SK-N-SH (cell line): ENCODE measurements around the gene VPS52. TPM values are rescaled to one million over a fixed set of nuclear protein-coding genes. Genes with fewer than 3 reads are reported as not detected.
A peak's percentile ranks its signal among the peaks of the same experiment; 100 is the strongest.

Experiments used
- CTCF ChIA-PET: fragments of 300-600, 350-600 bp; formaldehyde crosslinking; extraction: SDS; loops from one replicate; lab custom pipeline; 2021; lab: Yijun Ruan, JAX
- POLR2A ChIA-PET: fragments of 350-600 bp; sonication (Branson Sonifier 250); formaldehyde crosslinking; extraction: SDS; loops from one replicate; lab custom pipeline; 2020; ENCODE audit warnings: antibody characterized with exemption, inconsistent platforms; lab: Yijun Ruan, JAX
- DNase-seq: peaks from one replicate; pipeline ENCODE4 v3.0.0; 2012
- H2AFZ ChIP-seq: fragments of 200-600 bp; sonication (generic); 2 replicates; pipeline ENCODE4 v1.8.1; 2016; ENCODE audit warnings: antibody characterized with exemption, mild to moderate bottlenecking, low read depth
- H3F3A ChIP-seq: fragments of 200-600 bp; sonication (generic); replicated peaks from 2 replicates; pipeline ENCODE3; 2016; ENCODE audit warnings: antibody characterized with exemption, mild to moderate bottlenecking; ENCODE audit not compliant: insufficient read depth
- H3K27ac ChIP-seq, 2 experiments: fragments of 200-500 bp in 1 of 2; fragments of 200-600 bp in 1 of 2; sonication (Bioruptor generic) in 1 of 2; sonication (generic), shearing (Covaris generic) in 1 of 2; 2 replicates each; pipeline versions ENCODE4 v1.5.1 to v1.6.1; 2014 to 2016; ENCODE audit warnings: low read depth in 2 of 2, inconsistent platforms in 1 of 2, low read length in 1 of 2, mild to moderate bottlenecking in 1 of 2, mixed read lengths in 1 of 2
- H3K27me3 ChIP-seq: fragments of 200-600 bp; sonication (generic), shearing (Covaris generic); 2 replicates; pipeline ENCODE4 v1.6.1; 2016; ENCODE audit warnings: mixed run types; ENCODE audit not compliant: insufficient read depth
- H3K36me3 ChIP-seq, 2 experiments: fragments of 200-500 bp in 1 of 2; fragments of 200-600 bp in 1 of 2; sonication (Bioruptor generic) in 1 of 2; sonication (generic) in 1 of 2; replicated peaks in 1 of 2; 2 replicates each; pipeline versions ENCODE3 to v1.5.1; 2014 to 2016; ENCODE audit warnings: low read length in 1 of 2, mild to moderate bottlenecking in 1 of 2; ENCODE audit not compliant: insufficient read depth in 2 of 2, control insufficient read depth in 1 of 2
- H3K4me1 ChIP-seq, 2 experiments: fragments of 200-500 bp in 1 of 2; fragments of 200-600 bp in 1 of 2; sonication (Bioruptor generic) in 1 of 2; sonication (generic), shearing (Covaris generic) in 1 of 2; 2 replicates each; pipeline versions ENCODE4 v1.5.1 to v1.6.1; 2014 to 2016; ENCODE audit warnings: low read depth in 1 of 2, low read length in 1 of 2, mixed run types in 1 of 2; ENCODE audit not compliant: insufficient read depth in 2 of 2, control insufficient read depth in 1 of 2
- H3K4me2 ChIP-seq: fragments of 200-600 bp; sonication (generic), shearing (Covaris generic); 2 replicates; pipeline ENCODE4 v1.6.1; 2017; ENCODE audit warnings: mixed run types
- H3K4me3 ChIP-seq, 2 experiments: fragments of 200-500 bp in 1 of 2; fragments of 200-600 bp in 1 of 2; sonication (Bioruptor generic) in 1 of 2; sonication (generic), shearing (Covaris generic) in 1 of 2; 2 replicates each; pipeline versions ENCODE4 v1.5.1 to v1.8.1; 2014 to 2016; ENCODE audit warnings: low read depth in 2 of 2, inconsistent platforms in 1 of 2, low read length in 1 of 2, mild to moderate bottlenecking in 1 of 2, mixed read lengths in 1 of 2, moderate library complexity in 1 of 2
- H3K79me2 ChIP-seq: fragments of 200-600 bp; sonication (generic); 2 replicates; pipeline ENCODE4 v1.8.1; 2017; ENCODE audit warnings: mild to moderate bottlenecking; ENCODE audit not compliant: insufficient read depth
- H3K9ac ChIP-seq: fragments of 200-600 bp; sonication (generic); 2 replicates; pipeline ENCODE4 v1.6.1; 2017; ENCODE audit warnings: mixed run types
- H3K9me2 ChIP-seq: fragments of 200-600 bp; sonication (generic); 2 replicates; pipeline ENCODE4 v1.6.1; 2017; ENCODE audit warnings: mixed run types
- H3K9me3 ChIP-seq: fragments of 200-600 bp; sonication (generic); 2 replicates; pipeline ENCODE4 v1.6.1; 2017; ENCODE audit warnings: mixed run types, mild to moderate bottlenecking, moderate library complexity
- H4K20me1 ChIP-seq: fragments of 200-600 bp; sonication (generic); 2 replicates; pipeline ENCODE4 v1.6.1; 2017; ENCODE audit warnings: mild to moderate bottlenecking, mixed run types; ENCODE audit not compliant: insufficient read depth
- CHD2 ChIP-seq: fragments of 150-350 bp; IDR thresholded peaks from 2 replicates; pipeline ENCODE4 v1.6.1; 2018; ENCODE audit warnings: low read length; ENCODE audit not compliant: partially characterized antibody
- FOXJ3 ChIP-seq: sonication (generic); formaldehyde crosslinking; IDR thresholded peaks from 2 replicates; pipeline ENCODE4 v1.5.1; 2020; ENCODE audit warnings: mild to moderate bottlenecking, missing genetic modification reagents
- MXI1 ChIP-seq: IDR thresholded peaks from 2 replicates; pipeline ENCODE4 v1.6.1; 2012; ENCODE audit warnings: mild to moderate bottlenecking, low read depth, low read length, improper control_type of control experiment
- POLR2AphosphoS5 ChIP-seq: IDR thresholded peaks from 2 replicates; pipeline ENCODE4 v1.6.1; 2012; ENCODE audit warnings: low read depth, low read length
- RXRA ChIP-seq: IDR thresholded peaks from 2 replicates; pipeline ENCODE4 v1.4.0; 2012; ENCODE audit warnings: low read depth, mild to moderate bottlenecking, borderline replicate concordance
- SIN3A ChIP-seq: IDR thresholded peaks from 2 replicates; pipeline ENCODE4 v1.6.1; 2012; ENCODE audit warnings: low read depth, mild to moderate bottlenecking, low read length, moderate library complexity, borderline replicate concordance
- TAF1 ChIP-seq: IDR thresholded peaks from 2 replicates; pipeline ENCODE4 v1.6.1; 2012; ENCODE audit warnings: low read depth, mild to moderate bottlenecking, low read length, moderate library complexity, borderline replicate concordance
- USF1 ChIP-seq: IDR thresholded peaks from 2 replicates; pipeline ENCODE4 v1.4.0; 2012; ENCODE audit warnings: low read depth, borderline replicate concordance
- WGBS: methylation state at CpG from one replicate; pipeline ENCODE4 v1.1.6; 2017; ENCODE audit warnings: low lambda C conversion rate; 5-methylcytosine and 5-hydroxymethylcytosine counted together
- polyA plus RNA-seq, 3 experiments: library from polyadenylated mRNA; depleted of rRNA; stranded (reverse); fragments of >200 nt; gene quantifications; 2 replicates each; pipeline ENCODE4 v1.2.3, GENCODE V29; 2012

Gene VPS52
- polyA plus RNA-seq, 1 of the 3 experiments (the other 2 are of a cell fraction) = 74.0 TPM

- H3K79me2 ChIP-seq = peaks cover 64% of the 10 kb centered on the region
- TF ChIP-seq RXRA (no peak), CHD2 (no peak), POLR2AphosphoS5 (peak; percentile 13; the same call in 1 of the 2 replicates)
- TF ChIP-seq, all 33 proteins: peak for 1
- no peak for DNase-seq
- peak overlapping the region; percentile 76 to 91 for H3K4me3 ChIP-seq
- ChIA-PET POLR2A (interaction anchor here (2.2 kb wide), 1 partner anchor 26 kb away, joined by 16 read pairs; the partner anchor contains the start of gene RGL2), CTCF (interaction anchor here (1.0 to 2.1 kb wide), 2 partner anchors 10 to 15 kb away, joined by 3 to 5 read pairs; partner anchors contain the start of gene WDR46)
- 8% methylated on average over 11 of the region's 11 CpGs for WGBS
- peaks cover 51 to 57% of the 10 kb centered on the region in 2 experiments for H3K36me3 ChIP-seq
- peak overlapping the region; percentile 95 for H3K9ac ChIP-seq
- peaks cover 58% of the 10 kb centered on the region for H3F3A ChIP-seq
- H3K9me3 ChIP-seq = no peaks in the 10 kb centered on the region
- no peaks in the 10 kb centered on the region for H3K27me3 ChIP-seq
- no peak overlapping the region for H2AFZ ChIP-seq
- H3K4me1 ChIP-seq = peaks cover 36 to 39% of the 10 kb centered on the region in 2 experiments; a peak in 3 of 4 replicates
- no peaks in the 10 kb centered on the region for H3K9me2 ChIP-seq
- H3K27ac ChIP-seq = peak overlapping the region; percentile 88 to 99
- H3K4me2 ChIP-seq = peak overlapping the region; percentile 94
- H4K20me1 ChIP-seq = peaks cover 43% of the 10 kb centered on the region
These were observed 1.6 kb upstream of the VPS52 start for GRCh38 chr6:33273129-33273923.

GRCh38 chr6:33272275-33273128 lies 826 bp upstream of the VPS52 start:
- H3K4me2 ChIP-seq = peak overlapping the region; percentile 94
- WGBS = 1% methylated on average over 21 of the region's 22 CpGs
- H3K9me3 ChIP-seq = no peaks in the 10 kb centered on the region
- peaks cover 64% of the 10 kb centered on the region for H3K79me2 ChIP-seq
- H3K27ac ChIP-seq = peak overlapping the region; percentile 88 to 99
- H4K20me1 ChIP-seq = peaks cover 43% of the 10 kb centered on the region
- peaks cover 59 to 62% of the 10 kb centered on the region in 2 experiments for H3K36me3 ChIP-seq
- H3K9me2 ChIP-seq = no peaks in the 10 kb centered on the region
- no peak overlapping the region for H2AFZ ChIP-seq
- peak overlapping the region; percentile 76 to 91 for H3K4me3 ChIP-seq
- CTCF ChIA-PET = interaction anchor here (1.6 to 3.5 kb wide), 4 partner anchors 9 to 45 kb away, joined by 3 to 18 read pairs (median 8); partner anchors contain the start of genes RGL2 and ZBTB22
- POLR2A ChIA-PET = interaction anchor here (0.9 to 2.2 kb wide), 15 partner anchors 9 to 301 kb away, joined by 3 to 19 read pairs (median 4); partner anchors contain the start of genes CUTA, PFDN6, RGL2 and RING1
- peaks cover 34 to 39% of the 10 kb centered on the region in 2 experiments; a peak in 3 of 4 replicates for H3K4me1 ChIP-seq
- H3F3A ChIP-seq = peaks cover 51% of the 10 kb centered on the region
- TF ChIP-seq FOXJ3 (CRISPR knock-in tag) = no peak
- 0 out of 2 replicates have a peak, but pooled peaks have one; percentile 13 for TF ChIP-seq MXI1
- peak; percentile 14; the same call in 1 of the 2 replicates for TF ChIP-seq POLR2AphosphoS5
- TF ChIP-seq TAF1 = 0 out of 2 replicates have a peak, but pooled peaks have one; percentile 13
- TF ChIP-seq SIN3A = 0 out of 2 replicates have a peak, but pooled peaks have one; percentile 3
- no peak for TF ChIP-seq USF1
- no peaks in the 10 kb centered on the region for H3K27me3 ChIP-seq
- peak overlapping the region; percentile 95 for H3K9ac ChIP-seq
- DNase-seq = no peak
